Islet precursor cell (in vitro differentiated cells): ENCODE data around the gene PPP2CA.

Experiments
- DNase-seq: peaks from one replicate; pipeline ENCODE4 v3.0.0-alpha.2; 2018

Gene PPP2CA

DNA sequence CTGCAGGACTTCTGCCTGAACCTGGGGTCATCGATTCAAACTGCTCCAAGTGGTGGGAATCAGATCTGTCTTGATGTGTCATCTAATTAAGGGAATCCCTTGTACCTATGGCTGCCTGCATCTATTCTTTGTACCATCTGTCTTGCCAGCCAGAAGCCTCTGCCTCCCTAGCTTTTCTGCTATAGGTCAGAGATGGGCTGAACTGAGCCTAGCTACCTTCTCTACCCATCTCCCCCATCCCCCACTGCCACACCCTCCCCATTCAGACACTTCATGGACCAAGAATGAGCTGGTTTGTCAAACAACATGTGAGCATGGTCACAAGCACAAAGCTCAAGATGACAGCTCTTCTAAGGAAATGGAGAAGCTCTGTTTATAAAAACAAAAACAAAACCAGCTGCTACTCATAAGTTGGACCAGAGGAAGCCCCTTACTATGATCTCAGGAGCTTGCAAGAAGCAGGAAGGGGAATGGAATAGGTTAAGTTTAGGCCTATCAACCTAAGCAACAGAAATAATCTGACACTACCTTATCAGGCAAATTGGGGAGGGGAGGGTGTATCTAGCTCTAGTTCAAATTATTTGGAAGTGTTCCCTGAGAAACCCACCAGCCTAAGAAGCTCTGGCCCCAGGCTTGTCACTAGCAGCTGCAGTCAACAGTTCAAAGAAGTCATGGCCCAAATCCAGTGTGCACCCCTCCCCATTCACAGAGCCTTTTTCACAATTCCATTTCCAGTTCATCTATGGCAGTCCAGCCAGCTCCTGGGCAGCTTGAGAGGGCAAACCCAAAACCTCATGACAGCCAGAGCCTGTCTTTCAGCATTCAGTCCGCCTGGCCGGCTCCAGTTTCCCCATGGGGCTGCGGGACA is 79.0 kb downstream of the PPP2CA start:
- peak; percentile 50 for DNase-seq

DNA sequence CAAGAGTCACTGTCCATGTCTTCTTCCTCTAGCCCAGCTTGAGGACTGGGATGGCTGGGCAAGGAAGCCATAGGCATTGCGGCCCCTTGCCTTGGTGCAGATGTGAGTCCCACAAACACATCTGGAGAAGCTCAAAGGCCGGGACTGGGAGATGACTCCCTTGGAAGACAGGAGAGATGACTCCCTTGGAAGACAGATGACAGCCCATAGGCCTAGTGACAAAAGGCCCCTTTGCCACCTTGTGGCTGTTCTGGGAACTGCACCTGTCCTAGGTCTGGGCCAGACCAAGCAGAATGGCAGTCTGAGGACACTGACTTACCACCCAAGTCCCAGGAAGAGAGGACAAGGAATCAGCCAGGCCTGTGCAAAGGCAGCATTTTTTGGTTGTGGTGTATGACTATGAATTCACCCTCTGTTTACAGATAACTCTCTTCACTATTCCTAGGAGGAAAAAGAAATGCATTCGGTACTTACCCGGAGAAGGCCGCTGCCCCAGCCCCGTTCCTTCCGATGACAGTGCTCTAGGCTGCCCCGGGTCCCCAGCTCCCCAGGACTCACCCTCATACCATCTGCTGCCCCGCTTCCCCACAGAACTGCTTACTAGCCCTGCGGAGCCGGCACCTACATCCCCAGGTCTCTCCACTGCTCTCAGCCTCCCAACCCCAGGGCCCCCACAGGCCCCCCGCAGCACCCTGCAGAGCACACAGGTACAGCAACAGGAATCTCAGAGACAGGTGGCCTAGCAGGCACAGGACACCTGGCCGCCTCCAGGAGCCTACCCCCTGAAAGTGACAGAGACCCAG is 79.9 kb downstream of the PPP2CA start:
- DNase-seq = peak; percentile 93

DNA sequence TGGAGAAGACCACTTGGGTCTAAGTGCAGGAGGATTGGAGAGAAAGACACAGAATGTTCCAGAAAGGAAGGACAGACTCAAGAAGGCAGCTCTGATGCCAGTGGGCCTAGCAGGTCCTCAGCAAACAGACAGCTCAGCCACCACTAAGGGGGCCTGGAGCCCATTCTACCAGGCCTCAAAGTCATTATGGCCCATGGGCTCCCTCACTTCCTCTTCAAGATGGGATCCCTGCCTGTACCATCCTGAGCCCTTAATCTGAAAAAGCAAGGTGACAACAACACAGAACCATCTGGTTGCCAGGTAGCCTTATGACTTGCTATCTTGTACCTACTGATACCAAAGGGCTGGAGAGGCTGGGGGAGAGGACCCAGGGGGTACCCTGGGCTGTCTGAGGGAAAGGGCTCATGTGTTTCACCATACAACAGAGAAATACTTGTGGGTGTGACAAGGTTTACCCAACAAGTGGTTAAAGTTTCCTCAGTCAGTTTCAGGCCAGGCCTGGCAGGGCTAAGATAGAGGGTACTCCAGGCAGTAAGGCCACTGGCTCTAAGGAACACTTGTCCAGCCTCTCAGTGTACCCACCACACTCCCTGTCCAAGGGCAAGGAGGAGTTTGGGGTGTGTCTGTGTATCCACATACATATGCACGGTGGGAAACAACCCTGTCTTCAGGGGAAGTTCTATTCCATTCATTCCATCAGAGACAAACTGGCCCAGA is 80.7 kb downstream of the PPP2CA start:
- DNase-seq = no peak
